Measurements from ENCODE around the gene CFAP410. TPM values are rescaled to one million over a fixed set of nuclear protein-coding genes. Genes with fewer than 3 reads are reported as not detected.

The CFAP410 gene
- total RNA-seq, 2 donors from 2014 or later, result 19.8 to 21.4 TPM

GRCh38 chr21:44351535-44352252, 12.5 kb upstream of the CFAP410 start:
- DNase-seq, result no peak
- H3K9me3 ChIP-seq, result no peaks in the 10 kb centered on the region
- H3K27ac ChIP-seq, result no peak overlapping the region
- intact Hi-C loops (cut with DNase I), result no loop called here
- H3K4me3 ChIP-seq, result no peak overlapping the region
- peaks cover 27% of the 10 kb centered on the region for H3K27me3 ChIP-seq
- no peaks in the 10 kb centered on the region for H3K4me1 ChIP-seq
- TF ChIP-seq, protein P1, sequence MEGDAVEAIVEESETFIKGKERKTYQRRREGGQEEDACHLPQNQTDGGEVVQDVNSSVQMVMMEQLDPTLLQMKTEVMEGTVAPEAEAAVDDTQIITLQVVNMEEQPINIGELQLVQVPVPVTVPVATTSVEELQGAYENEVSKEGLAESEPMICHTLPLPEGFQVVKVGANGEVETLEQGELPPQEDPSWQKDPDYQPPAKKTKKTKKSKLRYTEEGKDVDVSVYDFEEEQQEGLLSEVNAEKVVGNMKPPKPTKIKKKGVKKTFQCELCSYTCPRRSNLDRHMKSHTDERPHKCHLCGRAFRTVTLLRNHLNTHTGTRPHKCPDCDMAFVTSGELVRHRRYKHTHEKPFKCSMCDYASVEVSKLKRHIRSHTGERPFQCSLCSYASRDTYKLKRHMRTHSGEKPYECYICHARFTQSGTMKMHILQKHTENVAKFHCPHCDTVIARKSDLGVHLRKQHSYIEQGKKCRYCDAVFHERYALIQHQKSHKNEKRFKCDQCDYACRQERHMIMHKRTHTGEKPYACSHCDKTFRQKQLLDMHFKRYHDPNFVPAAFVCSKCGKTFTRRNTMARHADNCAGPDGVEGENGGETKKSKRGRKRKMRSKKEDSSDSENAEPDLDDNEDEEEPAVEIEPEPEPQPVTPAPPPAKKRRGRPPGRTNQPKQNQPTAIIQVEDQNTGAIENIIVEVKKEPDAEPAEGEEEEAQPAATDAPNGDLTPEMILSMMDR (IDR thresholded peaks at IDR 0.05), result no peak
- no peak overlapping the region for H3K9ac ChIP-seq (ENCODE audit: low read depth in 2 of 2, low read length in 2 of 2)
- no peaks in the 10 kb centered on the region for H3K36me3 ChIP-seq

- DNase-seq, result no peak
- Histone ChIP-seq H3K9me3 (no peaks in the 10 kb centered on the region), H3K4me1 (no peaks in the 10 kb centered on the region), H3K4me3 (no peak overlapping the region), H3K27ac (no peak overlapping the region), H3K27me3 (peaks cover 27% of the 10 kb centered on the region), H3K9ac (ENCODE audit: low read depth in 2 of 2, low read length in 2 of 2) (no peak overlapping the region), H3K36me3 (no peaks in the 10 kb centered on the region)
- intact Hi-C loops (cut with DNase I), result no loop called here
- TF ChIP-seq, protein P1 (IDR thresholded peaks at IDR 0.05), result no peak
Observed at GRCh38 chr21:44350773-44351481, 11.7 kb upstream of the CFAP410 start.

DNA sequence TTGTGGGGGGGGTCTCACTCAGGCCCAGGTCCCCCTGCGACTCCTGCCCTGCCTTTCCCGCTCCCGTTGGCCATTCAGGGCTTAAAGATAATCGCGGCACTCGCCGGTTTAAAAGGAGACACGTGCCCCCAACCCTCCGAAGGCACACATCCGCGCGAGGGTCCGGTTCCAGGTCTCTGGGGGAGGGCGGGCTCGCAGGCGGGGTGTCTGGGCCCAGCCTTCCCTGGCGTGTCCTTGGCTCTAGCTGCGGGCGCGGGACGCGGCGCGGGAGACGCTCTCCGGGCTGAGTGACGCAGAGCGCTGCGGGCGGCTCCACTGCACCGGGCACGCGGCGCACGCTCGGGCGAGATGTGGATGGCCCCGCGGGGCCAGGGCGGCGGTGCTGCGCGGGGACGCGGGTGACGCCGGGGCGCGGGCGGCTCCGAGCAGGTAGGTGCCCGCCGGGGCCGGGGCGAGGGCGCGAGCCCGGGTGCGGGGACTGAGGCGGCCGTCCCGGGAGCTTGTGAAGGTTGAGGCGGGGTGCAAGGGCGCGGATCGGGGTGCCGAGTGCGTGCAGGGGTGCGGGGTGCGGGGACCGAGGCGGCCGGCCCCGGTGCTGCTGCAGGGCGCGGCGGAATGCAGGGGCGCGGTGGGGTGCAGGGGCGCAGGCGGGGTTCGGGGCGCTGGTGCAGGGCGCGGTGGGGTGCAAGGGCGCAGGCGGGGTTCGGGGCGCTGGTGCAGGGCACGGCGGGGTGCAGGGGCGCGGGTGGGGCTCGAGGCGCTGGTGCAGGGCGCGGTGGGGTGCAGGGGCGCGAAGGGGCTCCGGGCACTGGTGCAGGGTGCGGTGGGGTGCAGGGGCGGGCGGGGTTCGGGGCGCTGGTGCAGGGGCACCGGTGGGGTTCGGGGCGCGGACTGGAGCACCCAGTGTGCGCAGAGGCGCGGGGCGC, 10.9 kb upstream of the CFAP410 start:
- DNase-seq, result no peak
- H3K4me3 ChIP-seq, result no peak overlapping the region

DNA sequence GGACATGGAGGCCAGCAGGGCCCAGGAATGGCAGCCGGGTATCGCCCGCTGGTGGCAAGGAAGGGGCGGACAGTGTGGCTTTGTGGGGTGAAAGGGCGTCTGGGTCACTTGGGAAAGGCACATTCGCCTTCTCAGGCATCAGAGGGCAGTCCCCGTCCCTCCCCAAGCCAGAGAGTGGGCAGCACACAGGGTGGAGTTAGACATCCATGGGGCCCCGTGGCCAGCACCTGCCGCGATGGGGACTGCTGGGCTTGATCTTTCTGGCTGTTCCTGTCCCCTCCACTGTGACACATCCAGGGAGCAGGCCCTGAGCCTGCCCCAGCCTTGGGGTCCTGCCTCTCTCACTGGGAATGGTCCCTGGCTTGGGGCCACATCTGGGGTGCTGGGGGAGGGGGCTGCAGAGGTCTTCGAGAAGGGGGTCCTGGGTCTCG, 10.2 kb upstream of the CFAP410 start:
- intact Hi-C loops (cut with DNase I), result loop anchor here (10.0 kb wide), 1 partner anchor 455 kb away; the partner anchor contains the start of gene UBE2G2
- Histone ChIP-seq H3K4me1 (no peaks in the 10 kb centered on the region), H3K27ac (no peak overlapping the region), H3K4me3 (no peak overlapping the region), H3K27me3 (peaks cover 27% of the 10 kb centered on the region), H3K36me3 (no peaks in the 10 kb centered on the region), H3K9ac (ENCODE audit: low read depth in 2 of 2, low read length in 2 of 2) (no peak overlapping the region), H3K9me3 (no peaks in the 10 kb centered on the region)
- no peak for DNase-seq
- TF ChIP-seq, protein P1 (IDR thresholded peaks at IDR 0.05), result no peak

More for the DNA sequence above, 10.9 kb upstream of the CFAP410 start:
- intact Hi-C loops (cut with DNase I), result loop anchor here (10.0 kb wide), 1 partner anchor 455 kb away; the partner anchor contains the start of gene UBE2G2
- no peaks in the 10 kb centered on the region for H3K36me3 ChIP-seq
- TF ChIP-seq, protein P1 (IDR thresholded peaks at IDR 0.05), result no peak
- H3K27ac ChIP-seq, result no peak overlapping the region
- H3K9me3 ChIP-seq, result no peaks in the 10 kb centered on the region
- H3K9ac ChIP-seq (ENCODE audit: low read depth in 2 of 2, low read length in 2 of 2), result no peak overlapping the region
- no peaks in the 10 kb centered on the region for H3K4me1 ChIP-seq
- H3K27me3 ChIP-seq, result peaks cover 27% of the 10 kb centered on the region

- H3K36me3 ChIP-seq, result no peaks in the 10 kb centered on the region
- no peak overlapping the region for H3K9ac ChIP-seq (ENCODE audit: low read depth in 2 of 2, low read length in 2 of 2)
- no peak overlapping the region for H3K27ac ChIP-seq
- H3K9me3 ChIP-seq, result no peaks in the 10 kb centered on the region
- H3K27me3 ChIP-seq, result peaks cover 27% of the 10 kb centered on the region
- intact Hi-C loops (cut with DNase I), result loop anchor here (10.0 kb wide), 1 partner anchor 456 kb away; the partner anchor contains the start of gene UBE2G2
- H3K4me3 ChIP-seq, result no peak overlapping the region
- no peak for DNase-seq
- H3K4me1 ChIP-seq, result no peaks in the 10 kb centered on the region
- TF ChIP-seq, protein P1 (IDR thresholded peaks at IDR 0.05), result no peak
Observed at GRCh38 chr21:44348861-44349260, 9.7 kb upstream of the CFAP410 start.

Data from colonic mucosa (tissue), 4 donors.